K562 (cell line): Measurements from ENCODE around the gene CD44. TPM values are rescaled to one million over a fixed set of nuclear protein-coding genes. Genes with fewer than 3 reads are reported as not detected.

Source experiments
- ATAC-seq: fragments of 200-7000 bp; cut with Tn5 transposase; 3 replicates; pipeline ENCODE4 v1.9.1; 2020; ENCODE audit warnings: moderate library complexity
- BruUV-seq: library from RNA; stranded (reverse); fragments of 400-500 nt; replicated peaks from 2 replicates; lab custom pipeline; 2021; lab: Mats Ljungman, UMichigan
- CTCF ChIA-PET: fragments of 300-600 bp; formaldehyde crosslinking; extraction: SDS; loops from one replicate; lab custom pipeline; 2021; ENCODE audit warnings: low intra/inter-chr PET ratio; lab: Yijun Ruan, JAX
- POLR2A ChIA-PET: fragments of 300-600, 350-650 bp; sonication (Branson Sonifier 250); formaldehyde crosslinking; extraction: SDS; loops from one replicate; lab custom pipeline; 2021; ENCODE audit warnings: antibody characterized with exemption, inconsistent platforms; lab: Yijun Ruan, JAX
- DNase-seq, 4 experiments: peaks; one replicate each; pipeline versions ENCODE4 v3.0.0 to v3.0.0-alpha.2; 2011 to 2018; ENCODE audit warnings: low spot score in 3 of 4, mixed read lengths in 3 of 4; ENCODE audit errors: extremely low read depth in 1 of 4
- FAIRE-seq: peaks from 2 replicates; lab custom pipeline; 2011; peaks lifted over from hg19 to GRCh38; lab: Jason Lieb, UNC
- H2AFZ ChIP-seq: 2 replicates; pipeline ENCODE4 v1.6.0; 2011; ENCODE audit warnings: low read depth, low read length, control low read depth, inconsistent platforms
- H3K27ac ChIP-seq: fragments of 200-600 bp; 3 replicates; pipeline ENCODE4 v1.8.0; 2011; ENCODE audit warnings: low read depth, mild to moderate bottlenecking, control low read depth, inconsistent platforms, low read length, moderate library complexity, mixed read lengths; ENCODE audit errors: extremely low read depth
- H3K27me3 ChIP-seq, 2 experiments: fragments of 300-600 bp in 1 of 2; 2 replicates in 1 of 2; 3 replicates in 1 of 2; pipeline versions ENCODE4 v1.6.0 to v1.8.0; 2011; ENCODE audit warnings: inconsistent platforms in 2 of 2, low read length in 2 of 2, mild to moderate bottlenecking in 1 of 2, mixed read lengths in 1 of 2, moderate library complexity in 1 of 2; ENCODE audit not compliant: control insufficient read depth in 2 of 2, insufficient read depth in 2 of 2
- H3K36me3 ChIP-seq: fragments of 300-600 bp; 3 replicates; pipeline ENCODE4 v1.8.0; 2011; ENCODE audit warnings: mild to moderate bottlenecking, low read length, inconsistent platforms; ENCODE audit not compliant: control insufficient read depth, insufficient read depth
- H3K4me1 ChIP-seq, 2 experiments: fragments of 200-600 bp in 1 of 2; replicated peaks in 1 of 2; 2 replicates in 1 of 2; 3 replicates in 1 of 2; pipeline versions ENCODE4 v1.5.1 to v1.8.0; 2011; ENCODE audit warnings: inconsistent platforms in 2 of 2, low read length in 2 of 2, mild to moderate bottlenecking in 1 of 2, mixed read lengths in 1 of 2, moderate library complexity in 1 of 2; ENCODE audit not compliant: control insufficient read depth in 2 of 2, insufficient read depth in 2 of 2
- H3K4me2 ChIP-seq: 2 replicates; pipeline ENCODE4 v1.6.1; 2011; ENCODE audit warnings: low read length, control low read depth, inconsistent platforms, mixed read lengths; ENCODE audit not compliant: insufficient read depth
- H3K4me3 ChIP-seq: fragments of 200-600 bp; sonication (generic), shearing (Covaris generic); 2 replicates; pipeline ENCODE4 v1.5.1; 2016; ENCODE audit warnings: control low read depth, inconsistent platforms
- H3K79me2 ChIP-seq: fragments of 200-600 bp; 3 replicates; pipeline ENCODE4 v1.8.0; 2011; ENCODE audit warnings: low read length, inconsistent platforms; ENCODE audit not compliant: control insufficient read depth, insufficient read depth
- H3K9ac ChIP-seq, 2 experiments: 2 replicates each; pipeline versions ENCODE4 v1.6.0 to v1.6.1; 2011; ENCODE audit warnings: low read depth in 2 of 2, low read length in 2 of 2, control low read depth in 1 of 2, inconsistent platforms in 1 of 2, mild to moderate bottlenecking in 1 of 2, mixed read lengths in 1 of 2; ENCODE audit not compliant: insufficient read depth in 1 of 2
- H3K9me1 ChIP-seq: one replicate; pipeline ENCODE4 v1.6.0; 2011; ENCODE audit warnings: inconsistent platforms, mild to moderate bottlenecking, low read length, moderate library complexity; ENCODE audit not compliant: control insufficient read depth, insufficient read depth
- H3K9me3 ChIP-seq: replicated peaks from 2 replicates; pipeline ENCODE4 v1.5.1; 2011; ENCODE audit warnings: low read depth, low read length, inconsistent platforms; ENCODE audit not compliant: control insufficient read depth, insufficient read depth
- H4K20me1 ChIP-seq: replicated peaks from 2 replicates; pipeline ENCODE4 v1.6.1; 2011; ENCODE audit warnings: low read length, inconsistent platforms, mixed read lengths; ENCODE audit not compliant: control insufficient read depth, insufficient read depth
- BDP1 ChIP-seq: IDR thresholded peaks from 3 replicates; pipeline ENCODE4 v1.6.1; 2011; ENCODE audit not compliant: insufficient read length, insufficient read depth
- BHLHE40 ChIP-seq: IDR thresholded peaks from 2 replicates; pipeline ENCODE4 v1.6.1; 2011; ENCODE audit warnings: low read length, improper control_type of control experiment
- FIP1L1 ChIP-seq: fragments of 200-400 bp; formaldehyde crosslinking; IDR thresholded peaks from 2 replicates; pipeline ENCODE4 v1.6.1; 2018; ENCODE audit warnings: mild to moderate bottlenecking, low read depth, low read length; ENCODE audit not compliant: poor library complexity, severe bottlenecking
- FOS ChIP-seq: IDR thresholded peaks from 3 replicates; pipeline ENCODE4 v1.6.1; 2011; ENCODE audit not compliant: insufficient read length; ENCODE audit errors: extremely low read depth
- HDAC1 ChIP-seq, 2 experiments: fragments of 450-650 bp; IDR thresholded peaks; 2 replicates each; pipeline ENCODE4 v1.6.1; 2016 to 2017; ENCODE audit warnings: inconsistent platforms in 1 of 2, mild to moderate bottlenecking in 1 of 2, moderate library complexity in 1 of 2
- HDAC8 ChIP-seq: fragments of 450-650 bp; IDR thresholded peaks from 2 replicates; pipeline ENCODE4 v1.6.1; 2016; ENCODE audit warnings: mild to moderate bottlenecking, missing genetic modification characterization, moderate library complexity, missing compliant biosample characterization
- NFRKB ChIP-seq: fragments of 450-650 bp; IDR thresholded peaks from 2 replicates; pipeline ENCODE4 v1.6.1; 2016; ENCODE audit warnings: low read depth
- STAT5A ChIP-seq: IDR thresholded peaks from 2 replicates; pipeline ENCODE4 v1.6.1; 2012; ENCODE audit warnings: low read length, inconsistent platforms, borderline replicate concordance
- TBP ChIP-seq: optimal IDR thresholded peaks from 2 replicates; pipeline ENCODE3; 2011; ENCODE audit warnings: low read depth, low read length, improper control_type of control experiment
- U2AF1 ChIP-seq: fragments of 200-400 bp; formaldehyde crosslinking; optimal IDR thresholded peaks from 2 replicates; pipeline ENCODE3; 2017; ENCODE audit warnings: mild to moderate bottlenecking, low read depth, low read length, moderate library complexity
- ZBTB43 ChIP-seq: sonication (generic); formaldehyde crosslinking; IDR thresholded peaks from 2 replicates; pipeline ENCODE4 v1.8.0; 2023; ENCODE audit warnings: mild to moderate bottlenecking, missing genetic modification reagents
- ZKSCAN1 ChIP-seq: fragments of 150-350 bp; IDR thresholded peaks from 2 replicates; pipeline ENCODE4 v1.6.1; 2016; ENCODE audit warnings: low read depth, low read length
- ZNF354B ChIP-seq: fragments of 250-450 bp; sonication (Bioruptor Pico); IDR thresholded peaks from 2 replicates; pipeline ENCODE4 v1.4.0; 2020
- ZNF561 ChIP-seq: fragments of 450-650 bp; formaldehyde crosslinking; conservative IDR thresholded peaks from 2 replicates; pipeline ENCODE4 v1.4.0; 2020; ENCODE audit warnings: mild to moderate bottlenecking, moderate library complexity
- ZNF609 ChIP-seq: sonication (generic); formaldehyde crosslinking; IDR thresholded peaks from 2 replicates; pipeline ENCODE4 v1.8.1; 2023; ENCODE audit warnings: missing genetic modification reagents, mild to moderate bottlenecking, borderline replicate concordance
- ZNF655 ChIP-seq: fragments of 250-450 bp; sonication (Bioruptor Pico); IDR thresholded peaks from 2 replicates; pipeline ENCODE4 v1.5.0; 2021
- WGBS: fragments of 100-300 bp; shearing (Covaris generic); methylation state at CpG from one replicate; pipeline ENCODE4 v1.1.6; 2016; ENCODE audit warnings: low coverage, mixed read lengths; ENCODE audit not compliant: insufficient coverage; ENCODE audit errors: missing lambda C conversion rate; 5-methylcytosine and 5-hydroxymethylcytosine counted together
- in situ Hi-C: fragments of 300-500 bp; cut with MboI; formaldehyde crosslinking; loops from 4 replicates; pipeline ENCODE4 v1.15.0; 2018; ENCODE audit warnings: inconsistent platforms, mixed read lengths
- intact Hi-C: fragments of 100-400 bp; cut with micrococcal nuclease; formaldehyde crosslinking; loops from 2 replicates; pipeline ENCODE4 v1.14.2; 2022
- polyA plus RNA-seq, 8 experiments: library from polyadenylated mRNA; depleted of rRNA in 4 of 8; stranded (reverse) in 5 of 8; unstranded in 3 of 8; fragments of >200 nt; fragmentation: Nextera tagmentation in 2 of 8; fragmentation: Illumina TruSeq in 1 of 8; extraction: Ambion mirVana in 2 of 8; extraction: Trizol in 1 of 8; gene quantifications; 2 replicates each; pipeline versions ENCODE4 v1.2.1 to v1.2.3, GENCODE V29; 2011 to 2014; ENCODE audit warnings: inconsistent platforms in 1 of 8, missing spikeins in 1 of 8
- total RNA-seq, 7 experiments: library from RNA; depleted of rRNA in 6 of 7; stranded (reverse); fragments of >200 nt in 6 of 7; fragmentation: Illumina TruSeq in 2 of 7; extraction: Trizol in 2 of 7; gene quantifications; 2 replicates each; pipeline versions ENCODE4 v1.2.1 to v1.2.3, GENCODE V29; 2011 to 2021; ENCODE audit warnings: low replicate concordance in 1 of 7

CD44 gene
- total and polyA plus RNA-seq, 9 of the 15 experiments (the other 6 are each of a cell fraction or from before 2014, with no cell fraction given) = 1.2 to 13.9 (median 3.0) TPM

GRCh38 chr11:35160902-35161597 is 22.1 kb downstream of the CD44 start:
- no peak overlapping the region for H2AFZ ChIP-seq
- H3K79me2 ChIP-seq = no peaks in the 10 kb centered on the region
- FAIRE-seq (no peak), DNase-seq (no peak), ATAC-seq (no peak)
- H3K27ac ChIP-seq = no peak overlapping the region
- BruUV-seq = no TSS peak
- H3K9me3 ChIP-seq = no peaks in the 10 kb centered on the region
- POLR2A ChIA-PET = interaction anchor here (0.7 kb wide), 1 partner anchor 635 kb away, joined by 3 read pairs; no protein-coding TSS in a partner anchor
- WGBS = 0% methylated on average over 3 of the region's 3 CpGs
- H4K20me1 ChIP-seq = no peaks in the 10 kb centered on the region
- peaks cover 0 to 9% of the 10 kb centered on the region in 2 experiments; a peak in 3 of 5 replicates for H3K27me3 ChIP-seq
- no peak overlapping the region for H3K4me2 ChIP-seq
- H3K4me3 ChIP-seq = no peak overlapping the region
- no peaks in the 10 kb centered on the region for H3K36me3 ChIP-seq
- CTCF ChIA-PET = no interaction called here
- H3K9me1 ChIP-seq = no peaks in the 10 kb centered on the region
- intact Hi-C loops = no loop called here
- in situ Hi-C loops = no loop called here
- peaks cover 0 to 3% of the 10 kb centered on the region in 2 experiments; a peak in 2 of 5 replicates for H3K4me1 ChIP-seq
- no peak overlapping the region for H3K9ac ChIP-seq
- TF ChIP-seq ZNF655 (CRISPR knock-in tag) (no peak), ZKSCAN1 (no peak), TBP (no peak), ZBTB43 (CRISPR knock-in tag) (no peak), ZNF354B (no peak), FOS (no peak), ZNF561 (CRISPR knock-in tag) (no peak), BHLHE40 (no peak), HDAC8 (tag) (no peak), FIP1L1 (no peak), HDAC1 (IDR thresholded peaks at IDR 0.05) (no peak), NFRKB (no peak), U2AF1 (no peak), STAT5A (no peak), BDP1 (no peak), ZNF609 (no peak)
